H9 (cell line): ENCODE data around the gene ZNF786. TPM values are rescaled to one million over a fixed set of nuclear protein-coding genes. Genes with fewer than 3 reads are reported as not detected.

Experiments
- DNase-seq: peaks from one replicate; pipeline ENCODE4 v3.0.0-alpha.2; 2017
- H2AFZ ChIP-seq: one replicate; pipeline ENCODE4 v1.6.1; 2013; ENCODE audit warnings: mild to moderate bottlenecking, low read length, control low read depth, moderate library complexity
- H2AK5ac ChIP-seq: 2 replicates; pipeline ENCODE4 v1.6.1; 2013; ENCODE audit warnings: low read length, control low read depth, mixed read lengths; ENCODE audit not compliant: insufficient read length
- H2BK120ac ChIP-seq: one replicate; pipeline ENCODE4 v1.6.1; 2013; ENCODE audit warnings: low read depth, mild to moderate bottlenecking, low read length, control low read depth, inconsistent platforms; ENCODE audit not compliant: poor library complexity, severe bottlenecking
- H2BK12ac ChIP-seq: 2 replicates; pipeline ENCODE4 v1.6.1; 2013; ENCODE audit warnings: low read length, control low read depth, mixed read lengths, low read depth; ENCODE audit not compliant: insufficient read length
- H2BK15ac ChIP-seq: 2 replicates; pipeline ENCODE4 v1.6.1; 2013; ENCODE audit warnings: low read depth, low read length, control low read depth
- H2BK20ac ChIP-seq: one replicate; pipeline ENCODE4 v1.6.1; 2013; ENCODE audit warnings: low read depth, mild to moderate bottlenecking, low read length, control low read depth, inconsistent platforms; ENCODE audit not compliant: poor library complexity, severe bottlenecking
- H2BK5ac ChIP-seq: 2 replicates; pipeline ENCODE4 v1.6.1; 2013; ENCODE audit warnings: low read length, control low read depth, mixed read lengths; ENCODE audit not compliant: insufficient read length
- H3K14ac ChIP-seq: 2 replicates; pipeline ENCODE4 v1.6.1; 2013; ENCODE audit warnings: low read length, control low read depth; ENCODE audit not compliant: insufficient read depth
- H3K18ac ChIP-seq: 2 replicates; pipeline ENCODE4 v1.6.1; 2013; ENCODE audit warnings: low read depth, mild to moderate bottlenecking, mixed read lengths, low read length, control low read depth; ENCODE audit not compliant: insufficient read length
- H3K23ac ChIP-seq: 2 replicates; pipeline ENCODE4 v1.6.1; 2013; ENCODE audit warnings: low read length, control low read depth, mixed read lengths, low read depth; ENCODE audit not compliant: insufficient read length
- H3K23me2 ChIP-seq: 2 replicates; pipeline ENCODE4 v1.6.1; 2013; ENCODE audit warnings: low read depth, mild to moderate bottlenecking, mixed read lengths, low read length, control low read depth; ENCODE audit not compliant: insufficient read length, poor library complexity, severe bottlenecking
- H3K27ac ChIP-seq: 2 replicates; pipeline ENCODE4 v1.5.1; 2013; ENCODE audit warnings: low read length, control low read depth, mixed read lengths, low read depth; ENCODE audit not compliant: insufficient read length
- H3K27me3 ChIP-seq: 2 replicates; pipeline ENCODE4 v1.6.1; 2013; ENCODE audit warnings: low read length, control low read depth, inconsistent platforms; ENCODE audit not compliant: insufficient read depth
- H3K4ac ChIP-seq: 2 replicates; pipeline ENCODE4 v1.6.1; 2013; ENCODE audit warnings: low read depth, mild to moderate bottlenecking, control low read depth, inconsistent platforms, low read length, moderate library complexity
- H3K4me1 ChIP-seq: 2 replicates; pipeline ENCODE4 v1.6.1; 2013; ENCODE audit warnings: low read length, control low read depth, inconsistent platforms; ENCODE audit not compliant: insufficient read depth
- H3K4me2 ChIP-seq: 2 replicates; pipeline ENCODE4 v1.6.1; 2013; ENCODE audit warnings: low read length, control low read depth, mixed read lengths; ENCODE audit not compliant: insufficient read length, insufficient read depth
- H3K56ac ChIP-seq: 2 replicates; pipeline ENCODE4 v1.6.1; 2013; ENCODE audit warnings: low read depth, mild to moderate bottlenecking, mixed read lengths, low read length, control low read depth; ENCODE audit not compliant: insufficient read length
- H3K79me1 ChIP-seq: 2 replicates; pipeline ENCODE4 v1.6.1; 2013; ENCODE audit warnings: low read depth, mild to moderate bottlenecking, moderate library complexity, low read length, control low read depth, inconsistent platforms; ENCODE audit not compliant: insufficient read depth, poor library complexity, severe bottlenecking
- H3K79me2 ChIP-seq: 2 replicates; pipeline ENCODE4 v1.6.1; 2013; ENCODE audit warnings: low read length, control low read depth, inconsistent platforms; ENCODE audit not compliant: insufficient read depth
- H3K9ac ChIP-seq: 2 replicates; pipeline ENCODE4 v1.6.1; 2013; ENCODE audit warnings: low read length, control low read depth, mixed read lengths; ENCODE audit not compliant: insufficient read length; ENCODE audit errors: extremely low read depth
- H3K9me3 ChIP-seq: one replicate; pipeline ENCODE4 v1.6.1; 2013; ENCODE audit warnings: low read depth, low read length, inconsistent platforms; ENCODE audit not compliant: control insufficient read depth
- H3T11ph ChIP-seq: one replicate; pipeline ENCODE4 v1.6.1; 2013; ENCODE audit warnings: mild to moderate bottlenecking, low read length, control low read depth, inconsistent platforms
- H4K20me1 ChIP-seq: one replicate; pipeline ENCODE4 v1.6.1; 2013; ENCODE audit not compliant: control insufficient read depth, insufficient read length, insufficient read depth
- H4K5ac ChIP-seq: 2 replicates; pipeline ENCODE4 v1.6.1; 2013; ENCODE audit warnings: low read depth, mild to moderate bottlenecking, mixed read lengths, low read length, control low read depth; ENCODE audit not compliant: insufficient read length
- H4K8ac ChIP-seq: replicated peaks from 2 replicates; pipeline ENCODE4 v1.6.1; 2013; ENCODE audit warnings: low read length, control low read depth, mixed read lengths, low read depth; ENCODE audit not compliant: insufficient read length
- H4K91ac ChIP-seq: 2 replicates; pipeline ENCODE4 v1.6.1; 2013; ENCODE audit warnings: low read depth, mild to moderate bottlenecking, moderate library complexity, mixed read lengths, low read length, control low read depth; ENCODE audit not compliant: insufficient read length
- H3K27ac Mint-ChIP-seq, 3 experiments: 2 replicates in 2 of 3; 3 replicates in 1 of 3; pipeline ENCODE4 v1.8.0; 2020 to 2021; ENCODE audit warnings: mixed read lengths in 3 of 3, mild to moderate bottlenecking in 1 of 3, moderate library complexity in 1 of 3
- H3K27me3 Mint-ChIP-seq: 2 replicates; pipeline ENCODE4 v1.8.0; 2021; ENCODE audit warnings: low read depth, mild to moderate bottlenecking, moderate library complexity, mixed read lengths
- H3K36me3 Mint-ChIP-seq, 3 experiments: 2 replicates in 2 of 3; 3 replicates in 1 of 3; pipeline ENCODE4 v1.8.0; 2020 to 2021; ENCODE audit warnings: low read depth in 3 of 3, mixed read lengths in 3 of 3; ENCODE audit not compliant: insufficient read depth in 1 of 3
- H3K4me1 Mint-ChIP-seq, 2 experiments: 2 replicates each; pipeline ENCODE4 v1.8.0; 2020; ENCODE audit warnings: mixed read lengths in 2 of 2
- H3K4me3 Mint-ChIP-seq, 2 experiments: 2 replicates in 1 of 2; 3 replicates in 1 of 2; pipeline ENCODE4 v1.8.0; 2020 to 2021; ENCODE audit warnings: mild to moderate bottlenecking in 2 of 2, mixed read lengths in 2 of 2, moderate library complexity in 1 of 2
- H3K9me3 Mint-ChIP-seq, 2 experiments: 2 replicates in 1 of 2; 3 replicates in 1 of 2; pipeline ENCODE4 v1.8.0; 2020; ENCODE audit warnings: mild to moderate bottlenecking in 2 of 2, mixed read lengths in 2 of 2, moderate library complexity in 1 of 2
- CTCF ChIP-seq: fragments of 200-600 bp; sonication (generic); conservative IDR thresholded peaks from 3 replicates; pipeline ENCODE4 v1.8.0; 2021; ENCODE audit warnings: antibody characterized with exemption, mild to moderate bottlenecking
- WGBS: extraction: QIAGEN DNeasy Blood & Tissue Kit; methylation state at CpG from one replicate; pipeline ENCODE4 v1.1.7; 2013; ENCODE audit warnings: missing lambda C conversion rate, low lambda C conversion rate, mixed read lengths; ENCODE audit not compliant: insufficient read length; ENCODE audit errors: extremely low coverage; 5-methylcytosine and 5-hydroxymethylcytosine counted together
- long read RNA-seq: library from polyadenylated mRNA; unstranded; transcript quantifications from one replicate; pipeline ENCODE4 v2.0.0, GENCODE V29; 2020
- total RNA-seq: library from RNA; stranded (reverse); gene quantifications from 2 replicates; pipeline ENCODE4 v1.2.1, GENCODE V29; 2021

ZNF786 gene
- 24.1 and 25.1 TPM in 2 replicates for total RNA-seq
- long read RNA-seq, transcript ZNF786-201 (3 exons, 3,144 nt) = minor isoform, 55 of 206 reads
- long read RNA-seq, transcript ZNF786-202 (4 exons, 2,874 nt) = major isoform, 68 of 206 reads
- long read RNA-seq, partial matches to known transcripts = 5 of 206 reads
- long read RNA-seq, other reads (novel, unspliced or antisense) = 78 of 206 reads

- no CpG with 5 or more reads among the region's 77 CpGs for WGBS
- Mint-ChIP-seq H3K36me3 (peaks cover 26 to 30% (median 26%) of the 10 kb centered on the region in 3 experiments), H3K27ac (peak within 1 kb of the TSS; percentile 81 to 99 (median 96)), H3K9me3 (peaks cover 11 to 16% of the 10 kb centered on the region in 2 experiments), H3K27me3 (no peaks in the 10 kb centered on the region), H3K4me3 (peak within 1 kb of the TSS; percentile 74 to 87), H3K4me1 (peaks cover 8 to 18% of the 10 kb centered on the region in 2 experiments)
- Histone ChIP-seq H3K27ac (no peak within 1 kb of the TSS), H3K79me1 (peaks cover 7% of the 10 kb centered on the region), H3K23ac (no peak within 1 kb of the TSS), H3K56ac (peak within 1 kb of the TSS; percentile 73), H3K18ac (peak within 1 kb of the TSS; percentile 47), H2AFZ (no peak within 1 kb of the TSS), H4K91ac (no peak within 1 kb of the TSS), H4K20me1 (no peaks in the 10 kb centered on the region), H3K27me3 (no peaks in the 10 kb centered on the region), H4K8ac (no peak within 1 kb of the TSS), H3K79me2 (peaks cover 2% of the 10 kb centered on the region; the same call in 1 of the 2 replicates), H2AK5ac (no peak within 1 kb of the TSS), H4K5ac (peak within 1 kb of the TSS; percentile 68), H3K14ac (peak within 1 kb of the TSS; percentile 85), H3T11ph (no peak within 1 kb of the TSS), H3K4me2 (peak within 1 kb of the TSS; percentile 53), H2BK20ac (no peak within 1 kb of the TSS), H2BK15ac (peak within 1 kb of the TSS; percentile 89; the same call in 1 of the 2 replicates), H3K23me2 (peaks cover 9% of the 10 kb centered on the region), H2BK5ac (no peak within 1 kb of the TSS), H2BK120ac (no peak within 1 kb of the TSS), H3K4me1 (no peaks in the 10 kb centered on the region), H3K4ac (no peak within 1 kb of the TSS), H3K9ac (peak within 1 kb of the TSS; percentile 64), H2BK12ac (peak within 1 kb of the TSS; percentile 50), H3K9me3 (no peaks in the 10 kb centered on the region)
- peak; percentile 92 for TF ChIP-seq CTCF
- DNase-seq = peak; percentile 85
These were observed at the start of gene ZNF786 for GRCh38 chr7:149090397-149091195. Gene ZNF786, minus strand, starts transcription at chr7:149090718. Its CDS starts 78 bp downstream, at chr7:149090640.
